ENCODE data around the gene SUSD4.

The SUSD4 gene

DNA sequence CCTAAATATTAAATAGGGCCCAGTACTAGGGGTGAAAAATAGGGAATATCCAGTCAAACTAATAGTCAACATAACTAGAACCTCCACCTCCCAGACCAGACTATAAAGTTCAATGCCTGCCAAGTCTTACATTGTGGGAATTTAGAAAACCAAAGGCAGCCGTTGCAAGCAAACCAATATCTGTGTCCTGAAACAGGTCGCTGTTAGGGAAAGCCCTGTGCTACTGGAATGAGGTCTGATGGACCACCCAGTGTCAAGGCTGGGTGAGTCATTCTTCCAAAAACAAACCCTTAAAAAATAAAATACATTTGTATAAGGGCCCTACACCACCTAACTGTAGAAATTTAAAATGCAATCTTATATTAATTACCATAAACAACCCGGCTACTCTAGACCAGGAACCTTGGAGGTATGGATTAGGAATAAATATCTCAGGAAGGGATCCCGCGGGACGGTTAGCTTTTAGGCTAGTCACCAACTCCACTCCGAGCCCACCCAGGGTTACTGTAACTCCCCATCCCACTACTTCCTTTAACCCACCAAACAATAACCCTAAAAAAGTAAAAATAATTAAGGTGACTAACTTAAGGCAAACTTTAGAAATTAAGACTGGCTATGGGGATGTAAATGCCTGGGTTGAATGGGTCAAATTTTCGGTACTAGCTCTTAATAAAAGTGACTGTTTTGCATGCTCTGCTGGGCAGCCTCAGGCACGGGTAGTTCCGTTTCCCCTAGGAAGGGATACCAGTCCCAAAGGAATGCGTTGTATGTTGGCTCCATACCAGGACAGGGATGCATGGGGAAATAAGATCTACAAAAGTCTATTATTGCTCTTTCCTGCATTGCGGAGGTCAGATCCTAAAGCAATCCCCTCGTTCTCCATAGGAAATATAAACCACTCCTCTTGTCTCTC is 155.6 kb downstream of the SUSD4 start:
- no peak for DNase-seq

DNA sequence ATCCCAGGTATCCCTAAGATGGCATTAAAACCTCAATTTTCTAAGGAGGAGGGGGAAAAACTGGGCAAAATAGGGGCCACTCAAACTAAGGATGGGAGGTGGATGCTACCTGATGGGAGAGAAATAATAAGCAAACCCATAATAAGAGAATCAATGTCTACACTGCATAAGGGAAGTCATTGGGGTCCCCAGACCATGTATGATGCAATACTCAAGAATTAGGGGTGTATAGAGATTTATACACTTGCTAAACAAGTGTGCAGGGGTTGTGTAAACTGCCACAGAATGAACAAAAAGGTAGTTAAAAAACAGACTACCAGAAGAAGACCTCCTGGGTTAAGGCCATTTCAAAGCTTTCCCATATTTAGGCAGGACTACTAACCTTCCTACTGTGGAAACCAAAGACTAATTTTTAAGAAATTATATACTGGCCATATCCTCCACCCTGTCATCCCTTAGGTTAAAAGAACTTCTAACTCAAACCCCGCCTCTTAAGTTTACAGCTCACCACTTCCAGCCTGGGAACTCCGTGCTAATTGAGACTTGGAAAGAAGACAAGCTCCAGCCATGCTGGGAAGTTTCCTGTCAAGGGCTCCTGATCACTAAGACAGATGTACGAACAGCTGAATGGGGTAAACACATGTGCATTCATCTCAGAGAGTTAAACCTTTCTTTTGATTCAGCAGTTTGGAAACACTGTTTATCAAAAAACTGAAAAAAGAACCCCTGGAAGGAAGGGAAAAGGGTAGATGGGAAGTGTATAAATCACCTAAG is 156.5 kb downstream of the SUSD4 start:
- no peak for DNase-seq

DNA sequence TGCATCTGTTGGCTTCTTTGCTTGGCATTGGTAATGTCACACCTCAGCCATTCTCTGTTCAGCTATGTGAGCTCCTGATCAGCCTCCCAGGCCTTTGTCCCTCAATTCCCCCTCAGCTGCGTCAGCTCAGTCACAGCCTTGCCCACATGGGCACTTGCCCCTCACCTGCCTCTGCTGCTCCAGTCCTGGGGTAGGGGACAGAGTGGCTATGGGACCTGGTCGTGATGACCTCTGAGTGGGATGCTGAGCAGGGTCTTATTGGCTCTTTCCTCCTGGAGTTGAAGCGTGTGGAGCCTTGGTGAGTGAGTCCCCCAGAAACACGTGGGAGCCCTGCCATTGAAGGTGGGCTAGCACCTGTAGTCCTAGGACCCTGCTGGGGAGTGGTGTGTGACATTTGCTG is 159.6 kb downstream of the SUSD4 start:
- DNase-seq = no peak

DNA sequence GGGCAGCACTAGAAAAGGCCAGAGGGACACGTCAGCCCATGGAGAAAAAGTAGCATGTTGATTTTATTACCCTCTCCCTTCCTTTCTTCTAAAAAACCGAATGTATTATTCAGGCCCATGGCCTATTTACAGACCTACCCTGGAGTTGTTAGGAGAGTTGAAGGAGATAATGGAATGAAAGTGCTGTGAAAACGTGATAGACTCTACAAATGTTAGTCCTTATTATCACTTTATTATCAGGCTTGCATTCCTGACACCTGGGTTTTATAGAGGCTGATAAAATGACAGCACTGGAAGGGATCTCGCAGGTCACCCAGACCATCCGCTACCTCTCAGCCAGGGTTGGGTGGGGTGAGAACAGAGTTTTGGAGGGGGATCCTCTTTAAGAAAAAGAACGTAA is 160.3 kb downstream of the SUSD4 start:
- no peak for DNase-seq

DNA sequence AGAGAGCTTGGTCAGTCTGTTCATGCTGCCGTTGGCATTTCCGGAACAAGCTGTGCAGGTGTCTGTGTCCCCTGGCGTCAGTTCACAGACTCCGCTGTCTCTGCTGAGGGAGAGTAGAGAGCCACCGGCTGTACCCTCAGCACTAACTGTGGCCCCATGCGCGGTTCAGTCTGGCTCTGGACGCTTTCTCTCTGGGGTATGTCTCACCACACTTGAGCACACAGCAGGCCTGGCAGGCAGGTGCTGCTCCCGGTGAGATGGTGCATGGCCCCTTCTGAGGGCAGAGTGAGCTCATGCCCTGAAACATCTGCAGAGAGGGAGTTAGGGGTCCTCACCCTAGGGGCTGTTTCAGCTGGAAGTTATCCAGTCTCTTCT is 161.0 kb downstream of the SUSD4 start:
- no peak for DNase-seq

DNA sequence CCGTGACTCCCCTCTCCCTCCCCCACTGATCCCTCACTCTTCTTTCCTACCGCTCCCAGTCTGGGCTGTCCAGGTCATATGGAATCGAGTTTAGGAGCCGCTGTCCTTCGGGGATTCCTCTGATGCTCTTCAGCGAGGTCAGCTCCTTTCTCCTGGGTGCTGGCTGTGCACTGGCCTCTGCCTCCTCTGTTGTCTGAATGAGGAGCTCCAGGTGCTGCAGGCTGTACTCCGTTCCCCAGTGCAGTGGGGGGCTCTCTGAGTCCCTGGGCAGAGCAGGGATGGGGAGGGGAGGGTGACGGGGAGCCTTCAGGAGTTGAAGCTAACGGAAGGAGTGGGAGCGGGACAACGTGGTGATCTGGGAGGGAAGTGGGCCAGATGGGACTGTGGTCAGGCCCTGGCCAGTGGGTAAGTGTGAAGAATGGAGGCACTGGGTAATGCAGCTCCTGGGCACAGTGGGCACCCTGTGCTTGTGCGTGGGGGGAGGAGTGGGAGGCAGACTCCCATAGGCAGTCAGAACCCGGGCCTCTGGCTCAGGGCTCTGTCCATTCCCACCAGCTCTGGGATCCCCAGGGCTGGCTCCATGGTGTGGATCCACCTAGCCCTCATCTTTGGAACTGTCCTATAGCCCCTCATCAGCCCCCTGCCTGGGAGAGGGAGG is 161.5 kb downstream of the SUSD4 start:
- DNase-seq = no peak

DNA sequence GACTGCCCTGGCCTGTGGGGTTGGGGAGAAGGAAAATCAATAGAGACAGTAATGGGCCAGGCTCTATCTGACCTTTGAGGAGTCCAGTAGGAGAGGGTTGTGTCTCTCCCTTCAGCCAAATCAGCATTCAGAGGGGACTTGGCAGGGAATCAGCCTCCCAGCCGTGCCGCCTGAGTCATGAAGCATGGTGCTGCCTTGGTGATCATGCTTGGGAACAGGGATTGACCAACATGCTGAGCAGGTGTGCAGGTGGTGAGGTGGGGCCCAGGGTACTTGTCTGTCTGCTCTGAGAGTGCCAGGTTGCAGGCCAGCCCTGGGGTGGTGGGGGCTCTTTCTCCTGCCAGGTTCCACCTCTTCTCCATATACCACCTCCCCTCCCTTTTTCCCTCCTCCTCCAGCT is 162.0 kb downstream of the SUSD4 start:
- DNase-seq = no peak

DNA sequence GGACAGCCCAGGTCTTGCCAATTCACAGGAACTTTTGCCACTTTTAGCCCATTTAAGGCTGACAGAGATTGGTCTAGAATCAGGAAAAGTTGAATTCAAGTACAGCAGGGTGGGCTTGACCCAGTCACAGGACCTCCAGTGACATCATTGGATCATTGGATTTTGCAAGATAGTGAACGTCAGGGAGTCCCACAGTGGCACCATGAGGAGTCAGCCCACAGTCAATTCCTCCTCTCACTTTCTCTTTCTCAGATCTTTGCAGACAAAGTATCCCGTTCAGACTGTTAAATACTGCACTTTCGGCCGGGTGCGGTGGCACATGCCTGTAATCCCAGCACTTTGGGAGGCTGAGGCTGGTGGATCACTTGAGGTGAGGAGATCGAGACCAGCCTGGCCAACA is 163.1 kb downstream of the SUSD4 start:
- no peak for DNase-seq

DNA sequence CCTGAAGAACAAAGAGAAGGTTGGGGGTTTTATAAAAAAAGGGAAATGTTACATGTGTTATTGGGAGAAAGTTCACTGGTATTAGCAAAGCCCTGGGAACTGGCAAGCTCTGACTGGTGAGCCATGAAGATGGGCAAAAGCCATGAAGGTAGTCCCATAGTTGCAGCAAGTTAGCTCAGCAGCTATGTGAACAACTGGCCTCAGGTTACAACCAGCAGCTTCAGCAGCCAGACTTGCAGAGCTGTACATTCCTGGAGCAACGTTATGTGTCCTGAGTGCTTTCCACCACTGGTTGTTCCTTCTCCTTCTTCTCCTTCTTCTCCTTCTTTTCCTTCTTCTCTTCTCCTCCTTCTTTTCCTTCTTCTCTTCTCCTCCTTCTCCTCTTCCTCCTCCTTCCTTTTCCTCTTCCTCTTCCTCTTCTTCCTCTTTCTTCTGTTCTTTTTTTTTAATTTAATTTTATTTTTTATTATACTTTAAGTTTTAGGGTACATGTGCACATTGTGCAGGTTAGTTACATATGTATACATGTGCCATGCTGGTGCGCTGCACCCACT is 164.8 kb downstream of the SUSD4 start:
- DNase-seq = no peak

DNA sequence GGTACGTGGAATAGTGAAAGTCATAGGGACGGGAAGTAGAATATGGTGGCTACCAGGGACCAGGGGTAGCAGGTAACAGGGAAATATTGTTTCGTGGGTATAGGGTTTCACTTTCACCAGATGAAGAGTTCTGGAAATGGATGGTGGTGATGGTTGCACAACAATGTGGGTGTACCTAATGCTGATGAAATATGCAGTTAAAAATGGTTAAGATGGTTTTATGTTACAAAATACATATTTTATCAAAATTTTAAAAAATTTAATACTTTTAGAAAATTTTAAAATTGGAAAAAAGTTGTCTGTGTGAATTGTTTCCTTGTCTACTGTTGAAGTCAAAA is 165.4 kb downstream of the SUSD4 start:
- no peak for DNase-seq

DNA sequence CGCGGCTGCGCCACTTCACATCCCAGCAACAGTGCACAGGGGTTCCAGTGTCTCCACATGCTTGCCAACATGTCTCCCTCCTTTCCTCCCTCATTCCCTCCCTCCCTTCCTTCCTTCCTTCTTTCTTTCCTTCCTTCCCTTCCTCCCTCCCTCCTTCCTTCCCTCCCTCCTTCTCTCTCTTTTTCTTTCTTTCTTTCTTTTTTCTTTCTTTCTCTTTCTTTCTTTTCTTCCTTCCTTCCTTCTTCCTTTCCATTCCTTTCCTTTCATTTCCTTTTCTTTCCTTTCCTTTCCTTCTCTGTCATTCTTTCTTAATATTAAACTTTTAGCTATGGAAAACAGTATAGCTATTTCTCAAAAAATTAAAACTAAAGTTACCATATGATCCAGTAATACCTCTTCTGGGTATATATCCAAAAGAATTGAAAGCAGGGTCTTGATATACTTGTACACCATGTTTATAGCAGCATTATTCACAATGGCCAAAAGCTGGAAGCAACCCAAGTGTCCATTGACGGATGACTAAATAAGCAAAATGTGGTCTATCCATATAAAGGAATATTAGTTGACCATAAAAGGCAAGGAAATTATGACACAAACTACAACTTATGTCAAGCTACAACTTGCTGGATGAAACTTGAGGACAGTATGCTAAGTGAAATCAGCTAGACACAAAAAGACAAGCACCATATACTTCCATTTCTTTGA is 165.9 kb downstream of the SUSD4 start:
- no peak for DNase-seq

DNA sequence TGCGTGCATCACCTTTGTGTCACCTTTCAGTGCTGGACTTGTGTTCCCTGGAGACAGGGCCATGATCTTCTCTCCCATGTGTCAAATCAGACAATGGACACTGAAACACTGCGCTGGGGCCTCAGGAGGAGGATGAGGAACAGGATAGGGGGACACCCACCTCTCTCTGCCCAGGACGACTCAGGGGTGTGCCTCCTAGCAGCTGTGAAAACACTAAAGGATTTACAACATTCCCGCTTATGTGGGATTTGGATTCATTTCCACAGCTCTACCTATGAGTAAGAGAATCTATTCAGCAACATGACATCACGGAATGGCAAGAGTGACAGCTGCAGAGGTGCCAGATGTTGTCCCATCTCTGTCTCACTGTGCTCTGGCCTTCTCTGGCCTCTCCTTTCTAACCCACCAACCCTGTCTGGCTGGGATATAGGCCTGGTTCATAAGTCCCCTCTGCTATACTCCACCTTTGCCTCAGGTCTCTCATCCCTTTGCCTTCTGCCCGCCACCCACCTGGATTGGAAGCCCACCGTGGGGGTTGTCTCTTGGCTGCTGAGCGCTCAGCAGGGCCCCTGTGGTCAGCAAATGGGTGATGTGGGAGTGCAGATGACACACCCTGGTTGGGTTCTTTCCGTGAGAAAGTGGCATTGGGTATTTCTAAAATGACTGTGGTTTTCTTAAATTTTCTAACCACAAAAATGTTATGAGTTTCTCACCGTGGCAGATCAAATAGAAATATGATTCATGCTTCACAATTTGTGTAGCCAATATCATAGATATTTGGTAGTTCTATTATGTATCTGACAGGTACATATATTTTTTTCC is 173.9 kb downstream of the SUSD4 start:
- peak; percentile 69 for DNase-seq

DNA sequence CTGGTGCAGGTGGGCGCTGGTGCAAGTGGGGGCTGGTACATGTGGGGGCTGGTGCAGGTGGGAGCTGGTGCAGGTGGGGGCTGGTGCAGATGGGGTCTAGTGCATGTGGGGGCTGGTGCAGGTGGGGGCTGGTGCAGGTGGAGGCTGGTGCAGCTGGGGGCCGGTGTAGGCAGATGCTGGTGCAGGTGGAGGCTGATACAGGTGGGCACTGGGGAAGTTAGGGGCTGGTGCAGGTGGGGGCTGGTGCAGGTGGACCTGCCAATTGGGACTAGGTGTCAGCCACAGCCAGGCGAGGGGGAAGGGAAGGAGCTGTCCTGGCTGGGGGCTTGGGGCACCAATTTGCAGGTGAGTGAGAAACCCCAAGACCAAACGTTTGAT is 174.5 kb downstream of the SUSD4 start:
- no peak for DNase-seq

DNA sequence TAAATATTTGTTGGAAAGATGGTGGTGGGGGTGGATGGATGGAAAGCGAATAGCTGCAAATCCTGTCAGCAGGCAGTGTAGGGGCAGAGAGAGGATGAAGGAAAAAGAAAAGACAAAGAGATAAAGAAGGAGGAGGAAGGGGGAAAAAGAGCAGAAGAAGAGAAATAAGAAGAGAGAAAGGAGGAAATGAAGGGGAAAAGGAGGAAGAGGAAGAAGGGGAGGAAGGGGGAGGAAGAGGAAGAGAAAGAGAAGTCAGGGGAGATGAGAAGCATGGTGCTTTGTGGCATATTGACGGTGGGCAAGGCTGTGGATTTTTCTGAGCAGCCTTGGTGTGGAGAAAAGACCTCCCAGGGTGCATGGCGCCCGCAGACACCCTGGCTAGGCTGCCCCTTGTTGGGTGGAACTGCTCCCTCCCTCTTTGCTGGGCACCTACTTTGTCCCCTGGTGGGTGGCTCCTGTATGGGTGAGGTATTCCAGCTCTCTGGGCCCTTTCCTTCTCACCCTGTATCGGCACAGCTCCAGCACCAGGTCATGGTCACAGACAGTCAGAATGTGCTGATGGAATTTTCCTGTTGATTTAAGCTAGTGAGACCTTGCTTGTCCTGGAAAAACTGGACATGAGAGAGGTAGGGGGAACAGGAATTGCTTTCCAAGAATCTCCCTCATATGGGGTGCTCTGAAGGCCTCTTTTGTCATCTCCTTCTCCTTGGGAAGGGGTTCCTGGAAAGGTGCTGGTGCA is 175.2 kb downstream of the SUSD4 start:
- DNase-seq = no peak

DNA sequence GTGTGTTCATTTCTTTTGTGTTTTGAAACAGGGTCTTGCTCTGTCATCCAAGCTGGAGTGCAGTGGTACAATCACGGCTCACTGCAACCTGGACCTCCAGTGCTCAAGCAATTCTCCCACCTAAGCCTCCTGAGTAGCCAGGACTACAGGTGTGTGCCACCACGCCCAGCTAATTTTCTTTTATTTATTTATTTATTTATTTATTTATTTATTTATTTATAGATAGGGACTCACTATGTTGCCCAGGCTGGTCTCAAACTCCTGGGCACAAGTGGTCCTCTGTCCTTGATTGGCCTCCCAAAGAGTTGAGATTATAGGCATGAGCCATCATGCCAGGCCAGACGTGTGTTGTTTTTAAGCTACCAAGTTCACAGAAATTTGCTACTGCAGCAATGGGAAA is 177.2 kb downstream of the SUSD4 start:
- DNase-seq = no peak

DNA sequence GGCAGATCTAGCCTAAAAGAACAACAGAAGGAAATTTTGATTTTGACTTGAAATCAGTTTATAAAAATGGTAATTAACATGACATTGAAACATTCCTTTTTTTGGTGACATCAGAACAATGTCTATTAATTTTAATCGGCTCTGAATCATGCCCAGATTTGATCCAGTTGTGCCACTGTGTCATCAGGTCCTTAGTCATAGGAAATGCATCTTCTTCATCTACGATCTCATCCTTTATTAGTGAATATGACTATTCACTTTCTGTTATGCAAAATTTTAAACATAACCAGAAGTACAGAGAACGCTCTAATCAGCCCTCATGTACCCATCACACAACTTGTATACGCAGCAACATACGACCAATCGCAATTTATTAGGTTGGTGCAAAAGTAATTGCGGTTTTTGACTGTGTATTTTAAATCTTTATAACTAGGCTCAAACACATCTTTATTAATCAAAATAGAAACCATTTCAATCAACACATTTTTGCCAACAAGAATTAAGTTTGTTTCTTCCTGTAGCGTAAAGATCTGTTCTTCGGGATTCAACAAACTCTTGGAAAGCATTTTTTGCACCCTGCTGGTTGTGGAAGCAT is 180.6 kb downstream of the SUSD4 start:
- no peak for DNase-seq

DNA sequence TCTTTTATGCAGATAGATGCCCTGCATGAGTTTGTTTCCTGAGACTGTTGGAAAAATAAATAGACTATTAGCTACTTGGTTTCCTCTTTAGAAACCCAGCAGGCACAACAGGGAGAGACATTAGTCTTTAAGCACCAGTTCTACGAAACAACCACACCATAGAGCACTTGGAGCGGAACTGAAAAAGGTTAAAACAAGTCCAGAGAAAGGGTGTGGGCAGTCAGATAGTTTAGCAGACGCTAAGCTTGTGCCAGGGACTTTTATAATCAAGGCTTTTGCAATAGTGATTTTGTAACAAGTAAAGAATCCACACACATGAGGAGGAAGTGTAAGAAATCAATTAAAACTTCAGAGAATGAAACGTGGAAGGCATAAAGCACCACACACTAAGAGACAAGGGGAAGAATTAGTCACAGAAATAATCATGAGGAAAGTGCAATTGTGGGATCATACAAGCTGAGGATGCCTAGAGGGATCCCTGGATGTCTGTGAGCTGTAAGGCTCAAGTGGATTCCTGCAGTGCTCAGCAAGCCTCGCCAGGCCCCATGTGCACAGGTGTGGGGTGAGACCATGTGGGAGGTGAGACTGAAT is 183.2 kb downstream of the SUSD4 start:
- no peak for DNase-seq

DNA sequence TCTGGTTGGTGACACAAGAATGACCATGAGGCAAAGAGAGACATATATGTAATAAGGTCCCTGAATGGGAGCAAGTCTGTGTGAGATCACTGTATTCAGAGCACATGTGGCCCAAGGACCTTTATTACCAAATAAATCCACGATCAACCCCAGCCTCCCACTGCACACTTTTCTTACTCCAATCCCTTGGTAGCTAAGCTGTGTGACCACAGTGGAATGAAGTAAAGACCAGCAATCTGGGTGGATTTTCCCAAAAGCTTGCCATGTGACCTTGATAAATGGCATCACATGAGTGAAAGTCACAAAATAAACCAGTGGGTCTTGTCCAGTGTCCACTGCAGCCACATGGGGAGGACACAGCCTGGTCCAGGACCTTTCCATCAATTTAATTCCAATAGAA is 184.2 kb downstream of the SUSD4 start:
- DNase-seq = no peak

DNA sequence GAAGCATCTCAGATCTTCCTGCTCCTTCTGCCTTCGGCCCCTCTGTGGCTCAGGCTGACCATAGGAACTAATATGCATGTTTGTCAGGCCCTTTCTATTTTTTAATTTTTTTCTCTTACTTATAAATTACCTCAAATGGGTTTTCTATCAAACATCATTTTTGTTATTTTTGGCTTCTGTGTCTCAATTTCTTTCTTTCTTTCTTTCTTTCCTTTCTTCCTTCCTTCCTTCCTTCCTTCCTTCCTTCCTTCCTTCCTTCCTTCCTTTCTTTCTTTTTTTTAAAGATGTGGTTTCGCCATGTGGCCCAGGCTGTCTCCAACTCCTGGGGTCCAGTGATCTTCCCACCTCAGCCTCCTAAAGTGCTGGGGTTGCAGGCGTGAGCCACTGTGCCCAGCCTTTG is 184.7 kb downstream of the SUSD4 start:
- DNase-seq = no peak

DNA sequence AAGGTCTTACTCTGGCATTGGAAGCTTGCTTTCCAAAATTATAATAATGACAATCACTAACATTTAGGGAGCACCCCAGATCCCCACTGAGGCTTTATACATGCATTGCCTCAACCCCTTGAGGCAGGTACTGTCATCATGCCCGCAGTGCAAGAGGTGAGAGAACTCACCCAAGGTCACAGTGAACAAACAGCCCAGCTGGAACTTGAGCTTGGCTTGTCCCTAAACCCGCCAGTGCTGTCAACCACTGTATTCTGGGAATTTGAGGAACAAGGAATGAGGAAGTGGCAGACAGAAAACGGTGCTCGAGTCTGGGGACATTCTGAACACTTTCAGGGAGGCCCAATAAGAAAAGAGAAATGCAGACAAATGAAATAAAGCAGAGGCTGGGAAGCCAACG is 186.3 kb downstream of the SUSD4 start:
- no peak for DNase-seq

DNA sequence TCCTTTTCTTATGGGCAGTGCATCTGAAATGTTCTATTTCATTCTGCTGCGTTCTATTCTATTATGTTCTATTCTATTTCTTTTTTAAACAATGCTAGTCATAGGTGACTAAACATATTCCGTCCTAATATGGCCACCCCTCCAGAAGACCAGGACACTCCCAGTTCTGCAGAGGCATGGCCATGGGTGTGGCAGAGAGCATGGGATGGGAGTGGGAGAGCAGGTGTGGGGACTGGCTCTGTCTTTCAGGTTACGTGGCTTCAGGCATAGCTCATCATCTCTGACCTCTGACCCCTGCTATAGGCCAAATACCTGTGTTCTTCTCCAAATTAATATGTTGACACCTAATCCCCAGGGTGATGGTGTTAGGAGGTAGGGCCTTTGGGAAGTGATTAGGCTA is 187.5 kb downstream of the SUSD4 start:
- no peak for DNase-seq

Data from stimulated activated naive CD4-positive, alpha-beta T cell treated with Interleukin-2 at 50 U/mL for 16 hours (primary cell).